ENCODE measurements around the gene TRAM1L1. TPM values are rescaled to one million over a fixed set of nuclear protein-coding genes. Genes with fewer than 3 reads are reported as not detected.
A peak's percentile ranks its signal among the peaks of the same experiment; 100 is the strongest.

Gene TRAM1L1
- polyA plus RNA-seq (ENCODE audit: insufficient read length): 17.5 TPM
- long read RNA-seq, donor 1, transcript TRAM1L1-201 (1 exons, 2,023 nt): major isoform, 15 of 15 reads
- long read RNA-seq, donor 1, partial matches to known transcripts: 0 of 15 reads
- long read RNA-seq, donor 1, other reads (novel, unspliced or antisense): 0 of 15 reads
- long read RNA-seq, donor 2, transcript TRAM1L1-201 (1 exons, 2,023 nt): major isoform, 15 of 15 reads
- long read RNA-seq, donor 2, partial matches to known transcripts: 0 of 15 reads
- long read RNA-seq, donor 2, other reads (novel, unspliced or antisense): 0 of 15 reads
- long read RNA-seq, donor 3, transcript TRAM1L1-201 (1 exons, 2,023 nt): major isoform, 10 of 10 reads
- long read RNA-seq, donor 3, partial matches to known transcripts: 0 of 10 reads
- long read RNA-seq, donor 3, other reads (novel, unspliced or antisense): 0 of 10 reads
- long read RNA-seq, donor 4, partial matches to known transcripts: 0 of 2 reads
- long read RNA-seq, donor 4, other reads (novel, unspliced or antisense): 0 of 2 reads
- long read RNA-seq, donor 5, transcript TRAM1L1-201 (1 exons, 2,023 nt): major isoform, 19 of 19 reads
- long read RNA-seq, donor 5, partial matches to known transcripts: 0 of 19 reads
- long read RNA-seq, donor 5, other reads (novel, unspliced or antisense): 0 of 19 reads
- long read RNA-seq, donor 6, transcript TRAM1L1-201 (1 exons, 2,023 nt): major isoform, 13 of 13 reads
- long read RNA-seq, donor 6, partial matches to known transcripts: 0 of 13 reads
- long read RNA-seq, donor 6, other reads (novel, unspliced or antisense): 0 of 13 reads
- long read RNA-seq, donor 7, transcript TRAM1L1-201 (1 exons, 2,023 nt): major isoform, 19 of 19 reads
- long read RNA-seq, donor 7, partial matches to known transcripts: 0 of 19 reads
- long read RNA-seq, donor 7, other reads (novel, unspliced or antisense): 0 of 19 reads
- long read RNA-seq, donor 8, partial matches to known transcripts: 0 of 2 reads
- long read RNA-seq, donor 8, other reads (novel, unspliced or antisense): 0 of 2 reads

GRCh38 chr4:117084866-117085701, at the start of gene TRAM1L1:
Gene TRAM1L1, minus strand, starts transcription at chr4:117085576. Its CDS starts 183 bp downstream, at chr4:117085393.
- peak; percentile 85 for DNase-seq

- DNase-seq: peak; percentile 73
Measured at GRCh38 chr4:117134386-117134785, 49.0 kb upstream of the TRAM1L1 start.

DNA sequence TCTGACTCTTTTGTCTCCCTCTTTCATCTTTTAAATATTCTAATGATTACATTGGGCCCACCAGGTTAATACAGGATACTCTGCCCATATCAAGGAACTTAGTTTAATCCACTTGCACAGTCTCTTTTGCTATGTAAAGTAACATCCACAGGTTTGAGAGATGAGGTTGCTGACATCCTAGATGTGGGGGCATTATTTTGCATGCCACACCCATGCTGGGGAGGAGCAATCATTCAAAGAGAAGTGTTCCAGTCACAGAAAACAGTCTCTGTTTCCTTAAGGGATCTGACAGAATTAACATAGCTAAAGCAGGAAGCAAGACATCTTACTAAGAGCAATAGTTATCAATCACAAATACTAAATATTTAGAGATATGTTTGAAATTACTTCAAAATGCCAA, 11.5 kb upstream of the TRAM1L1 start:
- DNase-seq: no peak

- no peak for DNase-seq
Measured at GRCh38 chr4:117096462-117096861, 11.1 kb upstream of the TRAM1L1 start.

GRCh38 chr4:117093571-117093970, 8.2 kb upstream of the TRAM1L1 start:
- no peak for DNase-seq

DNA sequence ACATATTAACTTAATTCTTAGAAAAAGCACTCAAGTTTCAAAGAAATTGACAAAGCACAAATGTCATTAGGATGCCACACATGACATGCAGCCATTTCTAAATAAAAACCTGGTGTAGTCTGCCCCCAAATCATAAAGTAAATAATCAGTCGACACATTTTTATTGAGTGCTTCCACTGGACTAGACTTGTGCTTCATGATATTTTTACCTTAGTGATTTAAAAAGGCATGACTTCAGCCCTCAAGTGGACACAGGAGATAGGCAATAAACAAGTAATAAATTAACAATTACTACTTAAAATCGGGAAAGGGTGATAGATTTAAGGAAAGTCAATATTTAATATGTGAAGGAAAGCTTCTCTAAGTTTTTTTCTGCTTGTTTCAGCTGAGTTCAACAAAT, 7.6 kb downstream of the TRAM1L1 start:
- no peak for DNase-seq

DNA sequence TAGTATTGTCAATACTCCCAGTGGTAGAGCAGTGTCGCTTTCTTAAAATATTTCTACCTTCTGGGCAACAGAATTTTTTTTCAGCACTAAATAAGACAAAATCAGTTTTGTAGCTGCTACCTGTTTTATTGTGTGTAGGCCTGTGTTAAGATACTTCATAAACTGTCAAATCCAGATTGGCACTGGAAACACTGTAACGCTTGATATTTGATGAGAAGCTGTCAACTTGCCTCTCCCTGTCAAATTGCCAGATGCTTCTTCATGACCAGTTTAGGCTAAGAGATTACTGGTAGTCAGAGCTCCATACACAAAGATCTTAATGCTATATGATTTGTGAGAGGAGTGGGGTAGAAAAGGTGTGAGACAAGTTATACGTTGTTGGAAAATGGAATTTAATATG, 17.3 kb downstream of the TRAM1L1 start:
- no peak for DNase-seq

DNA sequence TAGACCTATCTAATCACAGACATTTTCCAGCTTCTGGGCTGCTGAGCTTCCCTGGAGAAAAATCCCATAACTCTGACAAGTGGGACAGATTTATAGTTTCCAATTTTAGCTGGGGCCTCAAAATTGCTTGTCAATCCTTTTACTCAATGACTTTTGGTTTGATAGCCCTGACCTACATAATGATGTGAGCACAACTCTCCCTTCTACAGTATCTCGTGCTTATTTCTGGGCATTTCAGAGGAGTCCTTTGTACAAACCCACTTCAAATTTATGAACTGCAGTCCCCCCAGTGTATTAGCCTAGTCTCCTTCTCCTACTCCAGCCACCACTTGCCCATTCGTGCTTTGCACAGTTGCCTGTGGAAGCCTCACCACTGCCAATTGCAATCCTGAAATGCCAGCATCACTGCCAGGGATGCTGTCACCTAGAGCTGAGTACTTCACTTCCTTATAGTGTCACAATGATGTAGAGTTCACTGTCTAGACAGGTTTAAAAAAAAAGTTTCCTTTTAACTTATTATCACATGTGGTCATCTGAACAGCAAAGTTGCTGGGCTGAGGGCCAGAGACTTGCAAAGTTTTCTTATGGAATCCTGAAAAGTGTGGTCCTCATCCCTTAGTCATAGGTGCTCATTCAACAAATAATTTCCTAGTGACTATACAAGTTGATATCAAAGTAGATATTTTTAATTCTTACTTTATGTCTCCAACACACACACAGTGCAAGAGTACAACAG, 21.2 kb downstream of the TRAM1L1 start:
- DNase-seq: no peak

- no peak for DNase-seq
Measured at GRCh38 chr4:117042962-117043361, 42.4 kb downstream of the TRAM1L1 start.
